K562 (cell line): Measurements from ENCODE around the gene PHF20. TPM values are rescaled to one million over a fixed set of nuclear protein-coding genes. Genes with fewer than 3 reads are reported as not detected.

Experiments
- AFF4 ChIP-seq: sonication (generic); formaldehyde crosslinking; IDR thresholded peaks from 2 replicates; pipeline ENCODE4 v1.8.0; 2023; ENCODE audit warnings: mild to moderate bottlenecking, missing genetic modification reagents
- ATF7 ChIP-seq: fragments of 450-650 bp; IDR thresholded peaks from 2 replicates; pipeline ENCODE4 v1.7.1; 2014; ENCODE audit warnings: mild to moderate bottlenecking, moderate library complexity
- DPF2 ChIP-seq: fragments of 450-650 bp; IDR thresholded peaks from 2 replicates; pipeline ENCODE4 v1.6.1; 2016
- FOS ChIP-seq: IDR thresholded peaks from 3 replicates; pipeline ENCODE4 v1.6.1; 2011; ENCODE audit not compliant: insufficient read length; ENCODE audit errors: extremely low read depth
- GABPB1 ChIP-seq: sonication (generic); formaldehyde crosslinking; IDR thresholded peaks from 2 replicates; pipeline ENCODE4 v1.8.0; 2022; ENCODE audit warnings: mild to moderate bottlenecking, missing genetic modification reagents
- GATAD2A ChIP-seq: fragments of 450-650 bp; IDR thresholded peaks from 2 replicates; pipeline ENCODE4 v1.6.1; 2017
- JUN ChIP-seq, 2 experiments: sonication (generic) in 1 of 2; formaldehyde crosslinking in 1 of 2; IDR thresholded peaks; 2 replicates each; pipeline versions ENCODE4 v1.6.1 to v1.8.0; 2012 to 2022; ENCODE audit warnings: borderline replicate concordance in 2 of 2, mild to moderate bottlenecking in 2 of 2, improper control_type of control experiment in 1 of 2, low read depth in 1 of 2, low read length in 1 of 2, missing genetic modification reagents in 1 of 2
- LARP7 ChIP-seq: fragments of 450-650 bp; IDR thresholded peaks from 2 replicates; pipeline ENCODE4 v1.6.1; 2016
- MAFG ChIP-seq: fragments of 450-650 bp; conservative IDR thresholded peaks from 2 replicates; pipeline ENCODE4 v1.6.1; 2016; ENCODE audit warnings: missing genetic modification characterization, missing compliant biosample characterization
- MECOM ChIP-seq: fragments of 250-450 bp; sonication (Bioruptor Pico); IDR thresholded peaks from 2 replicates; pipeline ENCODE4 v1.8.0; 2022; ENCODE audit warnings: inconsistent platforms
- MEIS2 ChIP-seq: fragments of 450-650 bp; IDR thresholded peaks from 2 replicates; pipeline ENCODE4 v1.6.1; 2014; ENCODE audit warnings: mild to moderate bottlenecking; ENCODE audit not compliant: partially characterized antibody
- MTA1 ChIP-seq: fragments of 450-650 bp; IDR thresholded peaks from 2 replicates; pipeline ENCODE4 v1.6.1; 2017; ENCODE audit warnings: borderline replicate concordance
- MTA2 ChIP-seq: fragments of 450-650 bp; IDR thresholded peaks from 2 replicates; pipeline ENCODE4 v1.6.1; 2016; ENCODE audit warnings: low read depth
- MYC ChIP-seq, 2 experiments: fragments of 250-450 bp in 1 of 2; sonication (Bioruptor Pico) in 1 of 2; IDR thresholded peaks; 2 replicates each; pipeline versions ENCODE4 v1.5.1 to v1.6.1; 2012 to 2021; ENCODE audit warnings: low read depth in 2 of 2, borderline replicate concordance in 1 of 2, improper control_type of control experiment in 1 of 2, low read length in 1 of 2, mild to moderate bottlenecking in 1 of 2, moderate library complexity in 1 of 2
- NRF1 ChIP-seq, 2 experiments: fragments of 450-650 bp; IDR thresholded peaks in 1 of 2; conservative IDR thresholded peaks in 1 of 2; 2 replicates each; pipeline ENCODE4 v1.6.1; 2014; ENCODE audit warnings: mild to moderate bottlenecking in 2 of 2
- PHTF2 ChIP-seq: fragments of 250-450 bp; sonication (Bioruptor Pico); IDR thresholded peaks from 2 replicates; pipeline ENCODE4 v1.5.0; 2021; ENCODE audit warnings: mild to moderate bottlenecking
- RB1 ChIP-seq: fragments of 450-650 bp; IDR thresholded peaks from 2 replicates; pipeline ENCODE4 v1.6.1; 2017; ENCODE audit warnings: low read depth, mild to moderate bottlenecking
- RBFOX2 ChIP-seq: fragments of 200-400 bp; formaldehyde crosslinking; IDR thresholded peaks from 2 replicates; pipeline ENCODE4 v1.6.1; 2017; ENCODE audit warnings: low read depth, mild to moderate bottlenecking, low read length, moderate library complexity
- RBM25 ChIP-seq: fragments of 200-400 bp; formaldehyde crosslinking; IDR thresholded peaks from 2 replicates; pipeline ENCODE4 v1.6.1; 2018; ENCODE audit warnings: low read length, low read depth, moderate library complexity; ENCODE audit not compliant: severe bottlenecking
- RCOR1 ChIP-seq, 2 experiments: IDR thresholded peaks; 2 replicates each; pipeline ENCODE4 v1.6.1; 2012; ENCODE audit warnings: low read depth in 2 of 2, low read length in 2 of 2, borderline replicate concordance in 1 of 2, improper control_type of control experiment in 1 of 2
- RNF2 ChIP-seq: sonication (generic); IDR thresholded peaks from 2 replicates; pipeline ENCODE4 v1.6.1; 2016
- SP1 ChIP-seq: sonication (generic); formaldehyde crosslinking; IDR thresholded peaks from 2 replicates; pipeline ENCODE4 v1.8.1; 2022; ENCODE audit warnings: mild to moderate bottlenecking, missing genetic modification reagents
- TAF1 ChIP-seq: IDR thresholded peaks from 2 replicates; pipeline ENCODE4 v1.6.1; 2011; ENCODE audit warnings: mild to moderate bottlenecking, low read length, moderate library complexity; ENCODE audit not compliant: insufficient read depth, control insufficient read depth, severe bottlenecking; ENCODE audit errors: extremely low read depth
- TAL1 ChIP-seq: fragments of 450-650 bp; IDR thresholded peaks from 2 replicates; pipeline ENCODE4 v1.6.1; 2016; ENCODE audit warnings: mild to moderate bottlenecking
- TBL1XR1 ChIP-seq, 2 experiments: IDR thresholded peaks; 2 replicates each; pipeline ENCODE4 v1.6.1; 2012; ENCODE audit warnings: improper control_type of control experiment in 2 of 2, low read length in 2 of 2, mild to moderate bottlenecking in 1 of 2
- YY1 ChIP-seq, 3 experiments: IDR thresholded peaks; 2 replicates each; pipeline ENCODE4 v1.6.1; 2011; ENCODE audit warnings: low read length in 2 of 3, mild to moderate bottlenecking in 2 of 3, moderate library complexity in 2 of 3, borderline replicate concordance in 1 of 3, control low read depth in 1 of 3, low read depth in 1 of 3; ENCODE audit not compliant: insufficient read depth in 3 of 3, insufficient replicate concordance in 2 of 3, control insufficient read depth in 1 of 3, insufficient read length in 1 of 3; ENCODE audit errors: extremely low read depth in 1 of 3
- ZNF217 ChIP-seq: sonication (generic); formaldehyde crosslinking; IDR thresholded peaks from 2 replicates; pipeline ENCODE4 v1.8.0; 2022; ENCODE audit warnings: mild to moderate bottlenecking, missing genetic modification reagents
- ZNF717 ChIP-seq: fragments of 250-450 bp; sonication (Bioruptor Pico); IDR thresholded peaks from 2 replicates; pipeline ENCODE4 v1.5.0; 2021
- polyA plus RNA-seq, 8 experiments: library from polyadenylated mRNA; depleted of rRNA in 4 of 8; stranded (reverse) in 5 of 8; unstranded in 3 of 8; fragments of >200 nt; fragmentation: Nextera tagmentation in 2 of 8; fragmentation: Illumina TruSeq in 1 of 8; extraction: Ambion mirVana in 2 of 8; extraction: Trizol in 1 of 8; gene quantifications; 2 replicates each; pipeline versions ENCODE4 v1.2.1 to v1.2.3, GENCODE V29; 2011 to 2014; ENCODE audit warnings: inconsistent platforms in 1 of 8, missing spikeins in 1 of 8
- total RNA-seq, 7 experiments: library from RNA; depleted of rRNA in 6 of 7; stranded (reverse); fragments of >200 nt in 6 of 7; fragmentation: Illumina TruSeq in 2 of 7; extraction: Trizol in 2 of 7; gene quantifications; 2 replicates each; pipeline versions ENCODE4 v1.2.1 to v1.2.3, GENCODE V29; 2011 to 2021; ENCODE audit warnings: low replicate concordance in 1 of 7

Gene PHF20
- total and polyA plus RNA-seq, 9 of the 15 experiments (the other 6 are each of a cell fraction or from before 2014, with no cell fraction given), result 49.9 to 196 (median 70.7) TPM

DNA sequence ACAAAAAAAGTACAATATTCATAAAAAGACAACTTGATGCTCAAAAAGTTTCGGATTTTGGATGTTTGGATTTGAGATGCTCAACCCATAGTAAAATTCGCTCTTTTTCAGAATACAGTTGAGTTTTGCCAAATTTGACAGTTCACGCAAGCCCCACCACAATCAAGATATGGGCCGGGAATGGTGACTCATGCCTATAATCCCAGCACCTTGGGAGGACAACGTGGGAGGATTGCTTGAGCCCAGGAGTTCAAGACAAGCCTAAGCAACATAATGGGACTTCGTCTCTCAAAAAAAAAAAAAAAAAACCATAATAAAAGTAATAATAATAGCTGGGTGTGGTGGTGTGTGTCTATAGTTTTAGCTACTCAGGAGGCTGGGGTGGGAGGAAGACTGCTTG is 51.3 kb downstream of the PHF20 start (continued):
- TF ChIP-seq SP1 (CRISPR knock-in tag) (no peak), LARP7 (no peak), ZNF717 (CRISPR knock-in tag) (no peak), TBL1XR1 (IDR thresholded peaks at IDR 0.05; ENCODE audit: low read length in 2 of 2) (peak in 1 of 2 experiments; percentile 41; a peak in 2 of 4 replicates), ZNF217 (CRISPR knock-in tag) (no peak), MECOM (CRISPR knock-in tag) (no peak), GATAD2A (no peak), PHTF2 (no peak), MEIS2 (peak; percentile 19), TAL1 (peak; percentile 36; the same call in 1 of the 2 replicates), YY1 (IDR thresholded peaks at IDR 0.05; ENCODE audit: borderline replicate concordance in 1 of 3, control insufficient read depth in 1 of 3, extremely low read depth in 1 of 3, insufficient read depth in 3 of 3, insufficient read length in 1 of 3, insufficient replicate concordance in 2 of 3, low read depth in 1 of 3, low read length in 2 of 3) (peak in 1 of 3 experiments; percentile 14), MTA2 (peak; percentile 51; the same call in 1 of the 2 replicates), RCOR1 (IDR thresholded peaks at IDR 0.05; ENCODE audit: borderline replicate concordance in 1 of 2, low read depth in 2 of 2, low read length in 2 of 2) (peak in 1 of 2 experiments; percentile 88; a peak in 2 of 4 replicates), DPF2 (peak; percentile 99), RBFOX2 (no peak), ATF7 (peak; percentile 58; the same call in 1 of the 2 replicates), RB1 (no peak), RBM25 (no peak), AFF4 (CRISPR knock-in tag) (no peak), MAFG (tag) (0 out of 2 replicates have a peak, but pooled peaks have one; percentile 24), TAF1 (no peak), NRF1 (conservative IDR thresholded peaks at IDR 0.05 in 1 of 2, IDR thresholded peaks at IDR 0.05 in 1 of 2) (peak in 1 of 2 experiments; percentile 35; a peak in 2 of 4 replicates), GABPB1 (CRISPR knock-in tag) (no peak), JUN (IDR thresholded peaks at IDR 0.05; ENCODE audit: borderline replicate concordance, low read depth, low read length) (peak; percentile 97), JUN (CRISPR knock-in tag; IDR thresholded peaks at IDR 0.05; ENCODE audit: borderline replicate concordance) (no peak), MYC (IDR thresholded peaks at IDR 0.05; ENCODE audit: low read depth, low read length) (peak; percentile 61), MYC (CRISPR knock-in tag; IDR thresholded peaks at IDR 0.05; ENCODE audit: borderline replicate concordance, low read depth) (no peak), FOS (peak; percentile 64), RNF2 (0 out of 2 replicates have a peak, but pooled peaks have one; percentile 26), MTA1 (0 out of 2 replicates have a peak, but pooled peaks have one; percentile 52)
